Right renal pelvis (tissue), 4 donors: ENCODE measurements around the gene DDX3X. TPM values are rescaled to one million over a fixed set of nuclear protein-coding genes. Genes with fewer than 3 reads are reported as not detected.
"Not testable (repeated sequence)": the region's sequence is repeated elsewhere in the genome, so short reads cannot be mapped to it uniquely, and the experiment has no call there.

Experiments
- DNase-seq, 4 donors: peaks; one replicate each; pipeline ENCODE4 v3.0.0-alpha.2; 2013; ENCODE audit warnings: low read depth in 4 of 4, low spot score in 3 of 4, missing footprints in 1 of 4
- polyA plus RNA-seq, 4 donors: library from polyadenylated mRNA; unstranded; fragments of 120-200 nt; gene quantifications; one replicate each; pipeline ENCODE4 v1.2.1, GENCODE V29; 2013; ENCODE audit not compliant: insufficient read length in 4 of 4

DDX3X gene
- polyA plus RNA-seq, 4 donors, result 187 to 247 (median 236) TPM

DNA sequence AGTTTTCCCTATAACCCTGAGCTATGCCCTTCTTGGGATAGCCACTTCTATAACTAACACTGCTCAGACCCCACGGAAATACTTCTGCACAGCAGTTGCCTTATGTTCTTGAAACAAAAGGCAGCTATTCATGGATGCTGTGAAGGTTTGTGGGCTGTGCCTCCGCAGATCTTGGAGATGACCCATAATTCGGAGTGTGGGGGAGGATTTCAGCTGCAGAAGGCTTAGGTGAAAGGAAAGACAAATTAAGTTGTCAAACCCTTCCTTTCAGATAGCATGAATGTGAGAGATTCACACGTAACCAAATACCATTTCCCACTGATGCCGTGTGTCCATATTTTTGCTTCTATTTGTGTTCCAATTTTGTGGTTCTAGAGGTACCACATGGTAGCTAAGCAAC lies 75.0 kb downstream of the DDX3X start:
- DNase-seq, result no peak

GRCh38 chrX:41411222-41411621 lies 77.3 kb downstream of the DDX3X start:
- not testable (repeated sequence) for DNase-seq

DNA sequence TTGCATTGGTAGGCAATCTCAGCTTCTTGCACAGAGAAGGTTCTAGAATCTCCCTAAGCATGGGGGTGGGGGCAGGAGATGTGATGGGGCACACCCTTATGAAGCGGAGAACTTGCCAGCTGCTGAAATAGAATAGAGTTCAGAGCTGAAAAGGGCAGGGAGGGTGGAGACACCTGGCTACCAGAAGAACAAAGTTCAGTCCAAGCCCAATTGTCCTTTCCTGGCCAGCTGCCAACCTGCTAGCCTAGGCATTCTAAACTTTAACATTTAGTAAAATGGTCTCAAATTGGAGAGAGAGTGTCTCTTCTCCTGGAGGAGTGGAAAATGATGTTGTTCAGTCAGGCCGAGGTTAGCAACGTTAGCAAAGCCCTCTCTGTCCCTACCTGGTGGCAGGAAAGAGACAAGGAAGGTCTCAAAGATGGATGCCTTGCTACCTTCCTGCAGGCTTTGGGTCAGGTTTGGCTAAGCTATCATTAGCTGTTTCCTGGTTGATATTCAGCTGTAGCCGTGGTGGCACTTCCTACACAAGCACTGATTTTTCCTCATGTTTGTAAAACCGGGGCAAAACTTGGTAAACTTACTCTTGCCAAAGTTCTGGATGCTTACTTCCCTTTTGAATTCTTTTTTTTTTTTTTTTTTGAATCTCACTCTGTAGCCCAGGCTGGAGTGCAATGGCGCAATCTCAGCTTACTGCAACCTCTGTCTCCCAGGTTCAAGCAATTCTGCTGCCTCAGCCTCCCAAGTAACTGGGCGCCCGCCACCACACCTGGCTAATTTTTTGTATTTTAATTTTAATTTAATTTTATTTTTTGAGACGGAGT lies 78.5 kb downstream of the DDX3X start:
- no peak for DNase-seq

Other genes with a start within 250 kb of the DDX3X start
- gene USP9X, start 248.7 kb upstream of the DDX3X start, polyA plus RNA-seq, result 10 to 100 TPM; 62.7 to 68.2 (median 63.0) TPM
- under 1 TPM; 0.09 to 0.16 (median 0.13) TPM for gene NYX, start 113.2 kb downstream of the DDX3X start, polyA plus RNA-seq